SK-N-SH (cell line): Measurements from ENCODE around the gene MUS81. TPM values are rescaled to one million over a fixed set of nuclear protein-coding genes. Genes with fewer than 3 reads are reported as not detected.

Source experiments
- CTCF ChIA-PET: fragments of 300-600, 350-600 bp; formaldehyde crosslinking; extraction: SDS; loops from one replicate; lab custom pipeline; 2021; lab: Yijun Ruan, JAX
- POLR2A ChIA-PET: fragments of 350-600 bp; sonication (Branson Sonifier 250); formaldehyde crosslinking; extraction: SDS; loops from one replicate; lab custom pipeline; 2020; ENCODE audit warnings: antibody characterized with exemption, inconsistent platforms; lab: Yijun Ruan, JAX
- DNase-seq: peaks from one replicate; pipeline ENCODE4 v3.0.0; 2012
- H2AFZ ChIP-seq: fragments of 200-600 bp; sonication (generic); 2 replicates; pipeline ENCODE4 v1.8.1; 2016; ENCODE audit warnings: antibody characterized with exemption, mild to moderate bottlenecking, low read depth
- H3F3A ChIP-seq: fragments of 200-600 bp; sonication (generic); replicated peaks from 2 replicates; pipeline ENCODE3; 2016; ENCODE audit warnings: antibody characterized with exemption, mild to moderate bottlenecking; ENCODE audit not compliant: insufficient read depth
- H3K27ac ChIP-seq, 2 experiments: fragments of 200-500 bp in 1 of 2; fragments of 200-600 bp in 1 of 2; sonication (Bioruptor generic) in 1 of 2; sonication (generic), shearing (Covaris generic) in 1 of 2; 2 replicates each; pipeline versions ENCODE4 v1.5.1 to v1.6.1; 2014 to 2016; ENCODE audit warnings: low read depth in 2 of 2, inconsistent platforms in 1 of 2, low read length in 1 of 2, mild to moderate bottlenecking in 1 of 2, mixed read lengths in 1 of 2
- H3K27me3 ChIP-seq: fragments of 200-600 bp; sonication (generic), shearing (Covaris generic); 2 replicates; pipeline ENCODE4 v1.6.1; 2016; ENCODE audit warnings: mixed run types; ENCODE audit not compliant: insufficient read depth
- H3K36me3 ChIP-seq, 2 experiments: fragments of 200-500 bp in 1 of 2; fragments of 200-600 bp in 1 of 2; sonication (Bioruptor generic) in 1 of 2; sonication (generic) in 1 of 2; replicated peaks in 1 of 2; 2 replicates each; pipeline versions ENCODE3 to v1.5.1; 2014 to 2016; ENCODE audit warnings: low read length in 1 of 2, mild to moderate bottlenecking in 1 of 2; ENCODE audit not compliant: insufficient read depth in 2 of 2, control insufficient read depth in 1 of 2
- H3K4me1 ChIP-seq, 2 experiments: fragments of 200-500 bp in 1 of 2; fragments of 200-600 bp in 1 of 2; sonication (Bioruptor generic) in 1 of 2; sonication (generic), shearing (Covaris generic) in 1 of 2; 2 replicates each; pipeline versions ENCODE4 v1.5.1 to v1.6.1; 2014 to 2016; ENCODE audit warnings: low read depth in 1 of 2, low read length in 1 of 2, mixed run types in 1 of 2; ENCODE audit not compliant: insufficient read depth in 2 of 2, control insufficient read depth in 1 of 2
- H3K4me2 ChIP-seq: fragments of 200-600 bp; sonication (generic), shearing (Covaris generic); 2 replicates; pipeline ENCODE4 v1.6.1; 2017; ENCODE audit warnings: mixed run types
- H3K4me3 ChIP-seq, 2 experiments: fragments of 200-500 bp in 1 of 2; fragments of 200-600 bp in 1 of 2; sonication (Bioruptor generic) in 1 of 2; sonication (generic), shearing (Covaris generic) in 1 of 2; 2 replicates each; pipeline versions ENCODE4 v1.5.1 to v1.8.1; 2014 to 2016; ENCODE audit warnings: low read depth in 2 of 2, inconsistent platforms in 1 of 2, low read length in 1 of 2, mild to moderate bottlenecking in 1 of 2, mixed read lengths in 1 of 2, moderate library complexity in 1 of 2
- H3K79me2 ChIP-seq: fragments of 200-600 bp; sonication (generic); 2 replicates; pipeline ENCODE4 v1.8.1; 2017; ENCODE audit warnings: mild to moderate bottlenecking; ENCODE audit not compliant: insufficient read depth
- H3K9ac ChIP-seq: fragments of 200-600 bp; sonication (generic); 2 replicates; pipeline ENCODE4 v1.6.1; 2017; ENCODE audit warnings: mixed run types
- H3K9me2 ChIP-seq: fragments of 200-600 bp; sonication (generic); 2 replicates; pipeline ENCODE4 v1.6.1; 2017; ENCODE audit warnings: mixed run types
- H3K9me3 ChIP-seq: fragments of 200-600 bp; sonication (generic); 2 replicates; pipeline ENCODE4 v1.6.1; 2017; ENCODE audit warnings: mixed run types, mild to moderate bottlenecking, moderate library complexity
- H4K20me1 ChIP-seq: fragments of 200-600 bp; sonication (generic); 2 replicates; pipeline ENCODE4 v1.6.1; 2017; ENCODE audit warnings: mild to moderate bottlenecking, mixed run types; ENCODE audit not compliant: insufficient read depth
- CTCF ChIP-seq: fragments of 200-600 bp; sonication (generic); IDR thresholded peaks from 2 replicates; pipeline ENCODE4 v1.6.1; 2017; ENCODE audit warnings: antibody characterized with exemption, mild to moderate bottlenecking, moderate library complexity
- EZH2phosphoT487 ChIP-seq: fragments of 200-600 bp; sonication (generic); IDR thresholded peaks from 2 replicates; pipeline ENCODE4 v1.6.1; 2017; ENCODE audit warnings: low read depth, mixed run types, mild to moderate bottlenecking, antibody characterized with exemption, moderate library complexity, borderline replicate concordance
- FOSL2 ChIP-seq: IDR thresholded peaks from 2 replicates; pipeline ENCODE4 v1.4.0; 2012; ENCODE audit warnings: low read depth, mild to moderate bottlenecking, moderate library complexity, borderline replicate concordance
- GATA2 ChIP-seq: sonication (generic); formaldehyde crosslinking; IDR thresholded peaks from 2 replicates; pipeline ENCODE4 v1.5.0; 2020; ENCODE audit warnings: mild to moderate bottlenecking, missing genetic modification reagents
- MEF2A ChIP-seq: IDR thresholded peaks from 2 replicates; pipeline ENCODE4 v1.4.0; 2012; ENCODE audit warnings: low read depth, borderline replicate concordance
- NRF1 ChIP-seq: IDR thresholded peaks from 2 replicates; pipeline ENCODE4 v1.6.1; 2012; ENCODE audit warnings: low read depth, mild to moderate bottlenecking, low read length
- RAD21 ChIP-seq: IDR thresholded peaks from 2 replicates; pipeline ENCODE4 v1.6.1; 2012; ENCODE audit warnings: mild to moderate bottlenecking, low read length
- SIN3A ChIP-seq: IDR thresholded peaks from 2 replicates; pipeline ENCODE4 v1.6.1; 2012; ENCODE audit warnings: low read depth, mild to moderate bottlenecking, low read length, moderate library complexity, borderline replicate concordance
- TAF1 ChIP-seq: IDR thresholded peaks from 2 replicates; pipeline ENCODE4 v1.6.1; 2012; ENCODE audit warnings: low read depth, mild to moderate bottlenecking, low read length, moderate library complexity, borderline replicate concordance
- TCF12 ChIP-seq: IDR thresholded peaks from 2 replicates; pipeline ENCODE4 v1.4.0; 2012
- TEAD4 ChIP-seq: IDR thresholded peaks from 2 replicates; pipeline ENCODE4 v1.4.0; 2012; ENCODE audit warnings: mild to moderate bottlenecking, borderline replicate concordance; ENCODE audit not compliant: insufficient read depth
- YY1 ChIP-seq: IDR thresholded peaks from 2 replicates; pipeline ENCODE4 v1.4.0; 2012; ENCODE audit warnings: low read depth, mild to moderate bottlenecking
- WGBS: methylation state at CpG from one replicate; pipeline ENCODE4 v1.1.6; 2017; ENCODE audit warnings: low lambda C conversion rate; 5-methylcytosine and 5-hydroxymethylcytosine counted together
- polyA plus RNA-seq, 3 experiments: library from polyadenylated mRNA; depleted of rRNA; stranded (reverse); fragments of >200 nt; gene quantifications; 2 replicates each; pipeline ENCODE4 v1.2.3, GENCODE V29; 2012
- TF ChIP-seq, protein P1 (sequence below): fragments of 150-350 bp; IDR thresholded peaks from 2 replicates; pipeline ENCODE4 v1.6.1; 2016; ENCODE audit warnings: mild to moderate bottlenecking, low read depth, low read length

MUS81 gene
- polyA plus RNA-seq, 1 of the 3 experiments (the other 2 are of a cell fraction): 58.2 TPM

DNA sequence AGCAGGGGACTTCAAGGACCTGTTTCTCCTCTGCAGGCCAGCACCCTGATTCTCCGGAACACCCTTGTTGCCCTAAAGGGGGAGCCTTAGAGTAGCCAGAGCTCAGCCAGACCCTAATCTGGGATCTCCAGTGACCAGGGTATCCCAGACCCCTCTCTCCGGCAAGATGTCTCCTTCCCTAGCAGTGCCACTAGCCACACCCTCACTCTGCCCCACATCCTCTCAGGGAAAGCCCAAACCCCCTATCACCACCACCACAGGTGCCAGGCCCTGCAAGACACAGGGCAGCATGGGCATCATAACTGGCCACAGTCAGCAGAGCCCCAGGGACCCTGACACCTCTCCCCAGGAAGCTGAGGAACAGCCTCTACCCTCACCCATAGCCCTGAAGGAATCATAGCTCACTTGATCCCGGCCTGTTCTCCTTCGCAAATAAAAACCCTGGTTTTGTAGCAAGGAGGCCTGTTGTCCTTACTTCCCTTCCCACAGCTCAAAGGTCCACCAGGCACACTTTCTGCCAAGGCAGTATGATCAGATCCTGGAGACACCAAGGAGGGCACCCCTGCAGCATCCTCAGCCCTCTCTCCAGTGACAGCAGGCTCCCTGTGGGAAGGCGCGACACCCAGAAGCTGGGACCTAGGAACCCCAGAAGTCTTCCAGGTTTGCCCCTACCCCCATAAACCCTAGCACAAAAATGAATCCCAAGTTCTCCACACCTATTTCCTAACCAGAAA is 6.8 kb upstream of the MUS81 start:
- Histone ChIP-seq H3K9me2 (no peaks in the 10 kb centered on the region), H3K9me3 (no peaks in the 10 kb centered on the region), H3K9ac (no peak overlapping the region), H3K4me2 (no peak overlapping the region; the same call in 1 of the 2 replicates), H3K79me2 (peaks cover 45% of the 10 kb centered on the region), H3K4me1 (peaks cover 0 to 20% of the 10 kb centered on the region in 2 experiments; a peak in 2 of 4 replicates), H3K4me3 (no peak overlapping the region), H3K27ac (no peak overlapping the region; a peak in 1 of 4 replicates), H4K20me1 (peaks cover 56% of the 10 kb centered on the region), H3F3A (peaks cover 67% of the 10 kb centered on the region), H3K36me3 (peaks cover 44 to 55% of the 10 kb centered on the region in 2 experiments), H3K27me3 (no peaks in the 10 kb centered on the region), H2AFZ (no peak overlapping the region)
- POLR2A ChIA-PET: interaction anchor here (0.7 to 2.1 kb wide), 8 partner anchors 10 to 163 kb away, joined by 3 to 14 read pairs (median 3); partner anchors contain the start of genes CCDC85B and SNX32
- CTCF ChIA-PET: interaction anchor here (0.7 to 5.3 kb wide), 8 partner anchors 7 to 142 kb away, joined by 3 to 30 read pairs (median 6); partner anchors contain the start of genes FIBP, KAT5 and MUS81
- TF ChIP-seq NRF1: no peak
- peak; percentile 9; the same call in 1 of the 2 replicates for TF ChIP-seq CTCF
- peak; percentile 45 for DNase-seq
- WGBS: 97% methylated on average over 6 of the region's 6 CpGs

DNA sequence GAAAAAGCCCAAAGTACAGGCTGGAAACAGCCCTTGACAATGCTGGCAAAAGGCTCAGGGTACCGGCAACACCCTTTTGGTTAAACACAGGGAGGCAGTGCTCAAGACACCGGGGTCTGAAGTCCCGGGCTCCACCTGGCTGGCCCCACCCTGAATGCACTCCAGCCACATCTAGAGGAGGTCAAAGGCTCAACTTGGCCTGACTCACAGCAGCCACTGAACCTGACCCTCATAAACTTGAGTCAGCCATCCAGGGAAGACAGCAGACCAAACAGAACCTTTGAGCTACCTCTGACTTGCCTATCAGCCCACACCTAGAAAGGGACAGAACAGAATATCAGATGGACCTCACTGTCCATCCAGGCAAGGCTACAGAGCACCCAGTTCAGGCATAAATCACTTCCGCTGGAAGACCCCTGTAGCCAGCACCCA is 6.1 kb upstream of the MUS81 start:
- Histone ChIP-seq H3K79me2 (peaks cover 45% of the 10 kb centered on the region), H3K9ac (no peak overlapping the region), H3K9me2 (no peaks in the 10 kb centered on the region), H3K4me3 (no peak overlapping the region), H3K4me2 (no peak overlapping the region; the same call in 1 of the 2 replicates), H3K27me3 (no peaks in the 10 kb centered on the region), H3K4me1 (peaks cover 0 to 20% of the 10 kb centered on the region in 2 experiments; a peak in 2 of 4 replicates), H3K27ac (no peak overlapping the region), H3K9me3 (no peaks in the 10 kb centered on the region), H3K36me3 (peaks cover 44 to 55% of the 10 kb centered on the region in 2 experiments), H4K20me1 (peaks cover 56% of the 10 kb centered on the region), H3F3A (peaks cover 72% of the 10 kb centered on the region), H2AFZ (no peak overlapping the region)
- TF ChIP-seq SIN3A (no peak), GATA2 (CRISPR knock-in tag) (no peak), EZH2phosphoT487 (no peak), FOSL2 (no peak), RAD21 (no peak), TCF12 (no peak), YY1 (no peak), TEAD4 (no peak), TAF1 (no peak), MEF2A (no peak), NRF1 (no peak)
- TF ChIP-seq, protein P1, sequence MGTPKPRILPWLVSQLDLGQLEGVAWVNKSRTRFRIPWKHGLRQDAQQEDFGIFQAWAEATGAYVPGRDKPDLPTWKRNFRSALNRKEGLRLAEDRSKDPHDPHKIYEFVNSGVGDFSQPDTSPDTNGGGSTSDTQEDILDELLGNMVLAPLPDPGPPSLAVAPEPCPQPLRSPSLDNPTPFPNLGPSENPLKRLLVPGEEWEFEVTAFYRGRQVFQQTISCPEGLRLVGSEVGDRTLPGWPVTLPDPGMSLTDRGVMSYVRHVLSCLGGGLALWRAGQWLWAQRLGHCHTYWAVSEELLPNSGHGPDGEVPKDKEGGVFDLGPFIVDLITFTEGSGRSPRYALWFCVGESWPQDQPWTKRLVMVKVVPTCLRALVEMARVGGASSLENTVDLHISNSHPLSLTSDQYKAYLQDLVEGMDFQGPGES: no peak
- ChIA-PET POLR2A (interaction anchor here (1.0 kb wide), 1 partner anchor 11 kb away, joined by 3 read pairs; no protein-coding TSS in a partner anchor), CTCF (interaction anchor here (0.6 to 3.0 kb wide), 4 partner anchors 30 to 685 kb away, joined by 3 to 12 read pairs (median 5); partner anchors contain the start of genes FIBP and KAT5)
- peak; percentile 10 for DNase-seq
- 95% methylated on average over 4 of the region's 4 CpGs for WGBS
